PC-3 (cell line): Measurements from ENCODE around the gene TRIM25.

Experiments
- CTCF ChIP-seq: fragments of 300-600 bp; sonication (generic); conservative IDR thresholded peaks from 2 replicates; pipeline ENCODE4 v1.5.1; 2017; ENCODE audit warnings: antibody characterized with exemption, low read depth, mild to moderate bottlenecking, low read length
- EZH2 ChIP-seq: fragments of 300-600 bp; sonication (generic); IDR thresholded peaks from one replicate; pipeline ENCODE4 v1.6.1; 2017; ENCODE audit warnings: antibody characterized with exemption, mild to moderate bottlenecking, low read length; ENCODE audit not compliant: unreplicated experiment
- EZH2phosphoT487 ChIP-seq: fragments of 300-600 bp; sonication (generic); IDR thresholded peaks from 2 replicates; pipeline ENCODE4 v1.6.1; 2018; ENCODE audit warnings: mild to moderate bottlenecking, antibody characterized with exemption, low read length, borderline replicate concordance

GRCh38 chr17:56866076-56866475, 47.8 kb downstream of the TRIM25 start:
- no peak for TF ChIP-seq CTCF
- TF ChIP-seq EZH2, result no peak
- TF ChIP-seq EZH2phosphoT487, result no peak
